Measurements from ENCODE around the gene LMX1A.

The LMX1A gene

DNA sequence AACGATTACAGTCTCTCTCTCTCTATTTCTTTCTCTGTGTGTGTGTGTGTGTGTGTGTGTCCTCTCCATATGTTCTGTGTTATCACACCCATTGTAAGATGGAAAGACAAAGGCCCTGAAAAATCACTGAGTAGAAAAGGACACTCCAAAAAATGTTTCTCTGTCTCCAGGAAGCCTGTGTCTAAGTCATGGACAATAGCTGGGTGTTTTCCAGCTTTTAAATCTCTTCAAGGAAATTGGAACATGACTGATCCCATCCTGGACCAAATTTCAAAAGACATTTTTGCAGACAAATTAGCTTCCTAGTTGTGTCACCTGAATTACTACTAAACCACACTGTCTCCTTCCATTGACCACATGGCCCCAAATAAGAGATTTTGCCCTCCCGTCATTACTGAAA is 31.0 kb upstream of the LMX1A start:
- no peak overlapping the region for H3K4me3 ChIP-seq (ENCODE audit: low read depth in 1 of 5, low read length in 5 of 5)
- H3K36me3 ChIP-seq (ENCODE audit: control insufficient read depth in 5 of 5, insufficient read depth in 5 of 5, low read length in 5 of 5): no peaks in the 10 kb centered on the region
- peaks cover 9 to 24% (median 14%) of the 10 kb centered on the region in 5 donors for H3K4me1 ChIP-seq (ENCODE audit: control insufficient read depth in 5 of 5, insufficient read depth in 5 of 5, low read length in 5 of 5)
- no peaks in the 10 kb centered on the region for H3K9me3 ChIP-seq (ENCODE audit: control insufficient read depth in 5 of 5, low read length in 5 of 5)
- no peak overlapping the region for H3K27ac ChIP-seq (ENCODE audit: low read depth, low read length)
- no peak overlapping the region for H3K9ac ChIP-seq (ENCODE audit: low read length in 5 of 5)
- H3K27me3 ChIP-seq (ENCODE audit: control insufficient read depth in 5 of 5, insufficient read depth in 4 of 5, low read length in 5 of 5): peaks cover 0 to 11% (median 3%) of the 10 kb centered on the region in 5 donors

DNA sequence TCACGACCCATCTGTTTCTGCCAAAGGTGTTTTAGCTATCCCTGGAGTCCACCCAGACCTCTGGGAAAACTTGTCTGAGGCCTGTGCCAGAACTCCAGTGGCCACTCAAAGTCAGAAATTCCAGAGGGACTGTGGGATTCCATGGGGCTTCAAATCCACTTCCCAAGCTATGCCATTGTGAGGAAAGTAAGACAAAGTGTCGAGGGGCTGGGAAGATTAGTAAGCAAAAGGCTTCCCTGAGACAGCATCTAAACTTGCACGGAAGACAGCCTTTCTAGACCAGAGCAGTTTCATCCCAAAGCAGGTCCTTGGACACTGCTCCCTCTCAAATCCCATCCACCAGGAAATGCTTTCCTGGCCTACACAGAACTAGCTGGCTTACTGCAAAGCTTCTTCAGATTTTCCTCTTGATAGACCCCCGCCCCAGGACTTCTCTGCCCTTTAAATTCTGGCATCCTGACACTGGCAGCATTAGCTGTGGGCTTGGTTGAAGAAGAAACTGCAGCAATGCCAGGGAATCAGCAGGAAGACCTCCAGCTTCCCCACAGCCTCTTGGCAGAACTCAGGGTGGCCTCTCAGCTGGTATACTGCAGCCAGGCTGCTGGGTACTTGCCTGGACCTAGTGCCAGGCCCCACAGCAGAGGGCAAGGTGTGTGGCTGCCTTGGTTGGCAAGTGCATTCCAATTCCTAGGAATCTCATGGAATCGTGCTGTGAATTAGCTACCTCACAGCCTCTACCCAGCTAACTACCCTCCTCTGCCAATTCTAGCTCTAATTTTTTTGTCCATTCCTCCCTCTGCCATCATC is 27.3 kb upstream of the LMX1A start:
- no peak overlapping the region for H3K27ac ChIP-seq (ENCODE audit: low read depth, low read length)
- H3K4me1 ChIP-seq (ENCODE audit: control insufficient read depth in 5 of 5, insufficient read depth in 5 of 5, low read length in 5 of 5): peaks cover 9 to 24% (median 16%) of the 10 kb centered on the region in 5 donors
- no peaks in the 10 kb centered on the region for H3K9me3 ChIP-seq (ENCODE audit: control insufficient read depth in 5 of 5, low read length in 5 of 5)
- H3K27me3 ChIP-seq (ENCODE audit: control insufficient read depth in 5 of 5, insufficient read depth in 4 of 5, low read length in 5 of 5): peaks cover 0 to 3% (median under 1%) of the 10 kb centered on the region in 5 donors
- H3K36me3 ChIP-seq (ENCODE audit: control insufficient read depth in 5 of 5, insufficient read depth in 5 of 5, low read length in 5 of 5): no peaks in the 10 kb centered on the region
- no peak overlapping the region for H3K9ac ChIP-seq (ENCODE audit: low read length in 5 of 5)
- H3K4me3 ChIP-seq (ENCODE audit: low read depth in 1 of 5, low read length in 5 of 5): no peak overlapping the region

DNA sequence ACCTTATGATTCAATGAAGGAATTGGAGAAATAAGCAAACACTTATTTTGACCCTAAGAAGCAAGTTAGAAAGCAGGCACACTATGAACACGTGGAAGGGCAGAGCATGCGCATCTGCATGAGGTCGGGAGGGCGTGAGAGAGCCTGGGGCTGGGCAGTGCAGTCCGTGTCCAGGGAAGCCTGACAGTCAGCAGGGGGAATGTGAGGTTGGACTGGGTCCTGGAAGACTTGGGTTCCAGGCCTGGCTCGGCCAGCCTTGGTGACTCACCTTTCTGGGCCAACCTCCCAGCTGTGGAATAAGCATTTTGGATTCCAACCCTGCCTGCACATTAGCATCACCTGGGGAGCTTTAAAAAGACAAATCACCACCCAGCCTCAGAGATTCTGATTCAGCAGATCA is 26.6 kb upstream of the LMX1A start:
- Histone ChIP-seq H3K27me3 (ENCODE audit: control insufficient read depth in 5 of 5, insufficient read depth in 4 of 5, low read length in 5 of 5) (peaks cover 0 to under 1% (median 0%) of the 10 kb centered on the region in 5 donors), H3K4me1 (ENCODE audit: control insufficient read depth in 5 of 5, insufficient read depth in 5 of 5, low read length in 5 of 5) (peaks cover 9 to 23% (median 16%) of the 10 kb centered on the region in 5 donors), H3K9me3 (ENCODE audit: control insufficient read depth in 5 of 5, low read length in 5 of 5) (no peaks in the 10 kb centered on the region), H3K27ac (ENCODE audit: low read depth, low read length) (no peak overlapping the region), H3K36me3 (ENCODE audit: control insufficient read depth in 5 of 5, insufficient read depth in 5 of 5, low read length in 5 of 5) (no peaks in the 10 kb centered on the region), H3K9ac (ENCODE audit: low read length in 5 of 5) (no peak overlapping the region), H3K4me3 (ENCODE audit: low read depth in 1 of 5, low read length in 5 of 5) (no peak overlapping the region)

- Histone ChIP-seq H3K27ac (ENCODE audit: low read depth, low read length) (no peak overlapping the region), H3K9ac (ENCODE audit: low read length in 5 of 5) (no peak overlapping the region), H3K27me3 (ENCODE audit: control insufficient read depth in 5 of 5, insufficient read depth in 4 of 5, low read length in 5 of 5) (no peaks in the 10 kb centered on the region), H3K4me1 (ENCODE audit: control insufficient read depth in 5 of 5, insufficient read depth in 5 of 5, low read length in 5 of 5) (peaks cover 9 to 18% (median 12%) of the 10 kb centered on the region in 5 donors), H3K36me3 (ENCODE audit: control insufficient read depth in 5 of 5, insufficient read depth in 5 of 5, low read length in 5 of 5) (no peaks in the 10 kb centered on the region), H3K9me3 (ENCODE audit: control insufficient read depth in 5 of 5, low read length in 5 of 5) (no peaks in the 10 kb centered on the region), H3K4me3 (ENCODE audit: low read depth in 1 of 5, low read length in 5 of 5) (no peak overlapping the region)
Observed at GRCh38 chr1:165381745-165382505, 25.4 kb upstream of the LMX1A start.

DNA sequence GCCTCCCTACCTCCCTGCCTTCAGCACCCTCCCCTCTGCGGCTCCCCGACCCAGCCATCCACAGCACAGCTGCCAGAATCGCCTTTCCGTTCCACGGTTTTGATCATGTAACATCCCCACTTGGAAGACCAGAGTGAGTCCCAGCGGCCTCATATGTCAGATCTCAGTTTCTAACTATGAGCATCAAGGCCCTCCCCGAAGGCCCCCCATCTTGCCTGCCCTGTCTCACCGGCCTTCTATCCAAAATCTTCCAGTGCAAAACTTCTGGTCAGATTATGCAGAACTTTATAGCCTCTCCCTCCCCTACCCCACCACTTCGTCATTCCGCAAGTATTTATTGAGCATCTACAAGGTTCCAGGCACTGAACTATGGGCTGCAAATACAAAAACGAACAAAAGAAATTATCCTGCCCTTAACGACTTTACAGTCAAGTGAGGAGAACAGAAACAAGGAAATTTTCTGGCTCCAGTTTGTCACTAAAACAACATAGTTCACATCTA is 20.3 kb upstream of the LMX1A start:
- H3K36me3 ChIP-seq (ENCODE audit: control insufficient read depth in 5 of 5, insufficient read depth in 5 of 5, low read length in 5 of 5): no peaks in the 10 kb centered on the region
- peaks cover 2 to 32% (median 25%) of the 10 kb centered on the region in 5 donors for H3K4me1 ChIP-seq (ENCODE audit: control insufficient read depth in 5 of 5, insufficient read depth in 5 of 5, low read length in 5 of 5)
- peaks cover 0 to 3% (median 0%) of the 10 kb centered on the region in 5 donors for H3K27me3 ChIP-seq (ENCODE audit: control insufficient read depth in 5 of 5, insufficient read depth in 4 of 5, low read length in 5 of 5)
- H3K27ac ChIP-seq (ENCODE audit: low read depth, low read length): peak overlapping the region; percentile 88
- peak overlapping the region in 2 of 5 donors; percentile 64 to 68 for H3K9ac ChIP-seq (ENCODE audit: low read length in 5 of 5)
- no peaks in the 10 kb centered on the region for H3K9me3 ChIP-seq (ENCODE audit: control insufficient read depth in 5 of 5, low read length in 5 of 5)
- H3K4me3 ChIP-seq (ENCODE audit: low read depth in 1 of 5, low read length in 5 of 5): peak overlapping the region in 4 of 5 donors; percentile 45 to 59 (median 54)

GRCh38 chr1:165376041-165376810 is 19.7 kb upstream of the LMX1A start:
- H3K36me3 ChIP-seq (ENCODE audit: control insufficient read depth in 5 of 5, insufficient read depth in 5 of 5, low read length in 5 of 5): no peaks in the 10 kb centered on the region
- peaks cover 4 to 38% (median 27%) of the 10 kb centered on the region in 5 donors for H3K4me1 ChIP-seq (ENCODE audit: control insufficient read depth in 5 of 5, insufficient read depth in 5 of 5, low read length in 5 of 5)
- H3K27ac ChIP-seq (ENCODE audit: low read depth, low read length): peak overlapping the region; percentile 88
- no peaks in the 10 kb centered on the region for H3K9me3 ChIP-seq (ENCODE audit: control insufficient read depth in 5 of 5, low read length in 5 of 5)
- peak overlapping the region in 4 of 5 donors; percentile 37 to 70 (median 66) for H3K9ac ChIP-seq (ENCODE audit: low read length in 5 of 5)
- peaks cover 0 to 3% (median 0%) of the 10 kb centered on the region in 5 donors for H3K27me3 ChIP-seq (ENCODE audit: control insufficient read depth in 5 of 5, insufficient read depth in 4 of 5, low read length in 5 of 5)
- H3K4me3 ChIP-seq (ENCODE audit: low read depth in 1 of 5, low read length in 5 of 5): peak overlapping the region; percentile 45 to 64 (median 57)

GRCh38 chr1:165375623-165376022 is 19.1 kb upstream of the LMX1A start:
- H3K9ac ChIP-seq (ENCODE audit: low read length in 5 of 5): peak overlapping the region in 4 of 5 donors; percentile 37 to 70 (median 66)
- H3K27me3 ChIP-seq (ENCODE audit: control insufficient read depth in 5 of 5, insufficient read depth in 4 of 5, low read length in 5 of 5): peaks cover 0 to 3% (median 0%) of the 10 kb centered on the region in 5 donors
- H3K36me3 ChIP-seq (ENCODE audit: control insufficient read depth in 5 of 5, insufficient read depth in 5 of 5, low read length in 5 of 5): no peaks in the 10 kb centered on the region
- peak overlapping the region in 4 of 5 donors; percentile 45 to 59 (median 54) for H3K4me3 ChIP-seq (ENCODE audit: low read depth in 1 of 5, low read length in 5 of 5)
- peak overlapping the region; percentile 88 for H3K27ac ChIP-seq (ENCODE audit: low read depth, low read length)
- no peaks in the 10 kb centered on the region for H3K9me3 ChIP-seq (ENCODE audit: control insufficient read depth in 5 of 5, low read length in 5 of 5)
- H3K4me1 ChIP-seq (ENCODE audit: control insufficient read depth in 5 of 5, insufficient read depth in 5 of 5, low read length in 5 of 5): peaks cover 4 to 39% (median 27%) of the 10 kb centered on the region in 5 donors

DNA sequence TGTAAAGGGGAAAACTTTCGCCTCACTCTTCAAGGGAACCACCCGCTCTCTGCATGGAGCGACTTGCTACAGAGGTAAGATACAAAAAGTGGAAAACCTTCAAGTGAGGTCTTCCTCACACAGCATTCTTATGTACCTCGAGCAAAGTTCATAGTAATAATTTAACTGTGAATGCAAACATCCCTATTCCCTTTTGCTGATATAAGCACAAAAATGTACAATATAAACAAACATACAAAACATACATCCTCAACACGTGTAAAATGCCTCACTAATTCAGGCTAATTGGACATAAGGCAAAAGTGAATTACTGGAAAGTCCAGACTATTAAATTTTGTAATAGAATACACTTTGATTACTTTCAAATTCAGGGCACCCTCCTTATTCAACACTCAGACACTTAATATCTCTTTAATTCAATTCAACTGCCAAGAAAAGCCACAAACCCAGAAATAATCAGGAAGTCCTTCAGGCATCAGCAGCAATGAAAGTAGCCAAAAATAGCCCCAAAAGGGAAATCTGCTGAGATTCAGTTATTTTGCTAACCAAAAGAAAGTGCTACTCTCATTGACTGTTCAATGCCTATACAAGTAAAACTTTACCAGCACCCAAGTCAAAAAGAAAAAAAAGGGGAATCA is 15.2 kb upstream of the LMX1A start:
- H3K4me3 ChIP-seq (ENCODE audit: low read depth in 1 of 5, low read length in 5 of 5): no peak overlapping the region
- H3K9ac ChIP-seq (ENCODE audit: low read length in 5 of 5): no peak overlapping the region
- H3K27me3 ChIP-seq (ENCODE audit: control insufficient read depth in 5 of 5, insufficient read depth in 4 of 5, low read length in 5 of 5): peaks cover 0 to 12% (median 0%) of the 10 kb centered on the region in 5 donors
- H3K27ac ChIP-seq (ENCODE audit: low read depth, low read length): no peak overlapping the region
- H3K4me1 ChIP-seq (ENCODE audit: control insufficient read depth in 5 of 5, insufficient read depth in 5 of 5, low read length in 5 of 5): peaks cover 4 to 36% (median 24%) of the 10 kb centered on the region in 5 donors
- no peaks in the 10 kb centered on the region for H3K9me3 ChIP-seq (ENCODE audit: control insufficient read depth in 5 of 5, low read length in 5 of 5)
- no peaks in the 10 kb centered on the region for H3K36me3 ChIP-seq (ENCODE audit: control insufficient read depth in 5 of 5, insufficient read depth in 5 of 5, low read length in 5 of 5)

DNA sequence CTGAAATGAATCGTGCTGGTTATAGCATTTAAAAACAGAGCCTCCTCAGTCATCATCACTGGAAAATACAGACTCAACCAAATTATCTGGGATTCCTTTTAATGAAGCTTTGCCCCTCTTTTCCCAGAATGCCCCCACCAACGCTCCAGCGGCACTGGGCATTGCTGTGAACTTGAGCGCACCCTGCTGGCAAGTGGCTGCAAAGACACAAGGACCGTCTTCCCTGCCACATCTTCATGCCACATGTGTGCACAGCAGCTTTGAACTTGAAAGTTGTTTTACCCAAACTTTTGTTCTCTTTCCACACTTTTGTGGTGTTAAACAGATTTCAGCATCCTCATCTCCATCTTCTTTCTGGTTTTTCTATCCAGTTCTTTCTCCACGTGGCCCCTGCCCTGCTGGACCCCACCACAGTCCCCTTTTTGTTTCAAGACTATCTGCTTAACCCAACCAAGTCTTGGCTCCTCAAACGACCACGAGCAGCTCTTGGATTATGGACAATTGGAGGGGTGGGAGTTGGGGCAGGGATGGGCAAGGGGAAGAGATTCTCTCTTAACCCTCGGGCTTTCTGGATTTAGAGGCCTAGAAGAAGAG is 12.8 kb upstream of the LMX1A start:
- peaks cover 0 to 9% (median 0%) of the 10 kb centered on the region in 5 donors for H3K27me3 ChIP-seq (ENCODE audit: control insufficient read depth in 5 of 5, insufficient read depth in 4 of 5, low read length in 5 of 5)
- H3K36me3 ChIP-seq (ENCODE audit: control insufficient read depth in 5 of 5, insufficient read depth in 5 of 5, low read length in 5 of 5): no peaks in the 10 kb centered on the region
- H3K4me3 ChIP-seq (ENCODE audit: low read depth in 1 of 5, low read length in 5 of 5): no peak overlapping the region
- H3K9ac ChIP-seq (ENCODE audit: low read length in 5 of 5): no peak overlapping the region
- H3K27ac ChIP-seq (ENCODE audit: low read depth, low read length): no peak overlapping the region
- H3K4me1 ChIP-seq (ENCODE audit: control insufficient read depth in 5 of 5, insufficient read depth in 5 of 5, low read length in 5 of 5): peaks cover 2 to 21% (median 20%) of the 10 kb centered on the region in 5 donors
- no peaks in the 10 kb centered on the region for H3K9me3 ChIP-seq (ENCODE audit: control insufficient read depth in 5 of 5, low read length in 5 of 5)
